GM20431 (cell line): Measurements from ENCODE around the gene TEPSIN.

Experiments used
- in situ Hi-C: fragments of 300-500 bp; cut with MseI, MboI; formaldehyde crosslinking; loops from one replicate; pipeline ENCODE4 v1.15.0; 2020; ENCODE audit warnings: low sequenced_read_pairs; ENCODE audit not compliant: unreplicated experiment

The TEPSIN gene

GRCh38 chr17:81189670-81190530 lies 49.0 kb downstream of the TEPSIN start:
- in situ Hi-C loops, result no loop called here

- in situ Hi-C loops, result no loop called here
These were observed 49.8 kb downstream of the TEPSIN start for GRCh38 chr17:81189016-81189415.

- in situ Hi-C loops, result no loop called here
These were observed 50.4 kb downstream of the TEPSIN start for GRCh38 chr17:81188491-81188840.

GRCh38 chr17:81187586-81188490 lies 51.0 kb downstream of the TEPSIN start:
- in situ Hi-C loops, result no loop called here

- in situ Hi-C loops, result no loop called here
These were observed 51.7 kb downstream of the TEPSIN start for GRCh38 chr17:81187120-81187519.

- in situ Hi-C loops, result no loop called here
These were observed 52.7 kb downstream of the TEPSIN start for GRCh38 chr17:81186203-81186602.

GRCh38 chr17:81184555-81184954 lies 54.3 kb downstream of the TEPSIN start:
- in situ Hi-C loops, result no loop called here

- in situ Hi-C loops, result no loop called here
These were observed 55.0 kb downstream of the TEPSIN start for GRCh38 chr17:81183807-81184206.

- in situ Hi-C loops, result no loop called here
These were observed 55.5 kb downstream of the TEPSIN start for GRCh38 chr17:81183316-81183715.

GRCh38 chr17:81182596-81182995 lies 56.3 kb downstream of the TEPSIN start:
- in situ Hi-C loops, result no loop called here

- in situ Hi-C loops, result no loop called here
These were observed 57.1 kb downstream of the TEPSIN start for GRCh38 chr17:81181811-81182185.

- in situ Hi-C loops, result no loop called here
These were observed 57.7 kb downstream of the TEPSIN start for GRCh38 chr17:81180836-81181810.

GRCh38 chr17:81179861-81180260 lies 59.0 kb downstream of the TEPSIN start:
- in situ Hi-C loops, result no loop called here

GRCh38 chr17:81179220-81179619 lies 59.6 kb downstream of the TEPSIN start:
- in situ Hi-C loops, result no loop called here
